Muscle of arm (tissue), 12 donors: ENCODE results near the gene USF1. TPM values are rescaled to one million over a fixed set of nuclear protein-coding genes. Genes with fewer than 3 reads are reported as not detected.
"Not testable (repeated sequence)": the region's sequence is repeated elsewhere in the genome, so short reads cannot be mapped to it uniquely, and the experiment has no call there.

ENCODE experiments used
- DNase-seq: peaks from one replicate; pipeline ENCODE4 v3.0.0-alpha.2; 2013
- polyA plus RNA-seq, 12 donors: library from polyadenylated mRNA; unstranded; fragments of 120-200 nt; gene quantifications; one replicate each; pipeline ENCODE4 v1.2.1, GENCODE V29; 2013; ENCODE audit not compliant: insufficient read length in 12 of 12

USF1 gene
- polyA plus RNA-seq, 12 donors, result 24.8 to 51.5 (median 33.4) TPM; not detected in 1

GRCh38 chr1:160993544-160994193 is 52.1 kb downstream of the USF1 start:
- peak; percentile 41 for DNase-seq

- not testable (repeated sequence) for DNase-seq
Measured at GRCh38 chr1:160992036-160992435, 53.7 kb downstream of the USF1 start.

Other genes starting within 250 kb of the USF1 start
- 1 to 10 TPM in 1 of 12 donors, under 1 TPM in 8, not detected in 3; 0.08 to 1.4 (median 0.30) TPM for gene LY9, start 249.8 kb downstream of the USF1 start, polyA plus RNA-seq
- 1 to 10 TPM in 3 of 12 donors, under 1 TPM in 6, not detected in 3; 0.09 to 5.6 (median 0.36) TPM for gene CD244, start 183.1 kb downstream of the USF1 start, polyA plus RNA-seq
- 10 to 100 TPM in 1 of 12 donors, 1 to 10 TPM in 1, under 1 TPM in 6, not detected in 4; 0.16 to 29.3 (median 0.35) TPM for gene ITLN1, start 160.8 kb downstream of the USF1 start, polyA plus RNA-seq
- gene ITLN2, start 91.2 kb downstream of the USF1 start, polyA plus RNA-seq, result under 1 TPM in 1 of 12 donors, not detected in 11; 0.36 TPM
- 10 to 100 TPM in 11 of 12 donors, not detected in 1; 11.5 to 40.4 (median 16.3) TPM for gene F11R, start 24.8 kb downstream of the USF1 start, polyA plus RNA-seq
- 10 to 100 TPM in 11 of 12 donors, not detected in 1; 18.6 to 33.2 (median 23.2) TPM for gene TSTD1, start 7.0 kb downstream of the USF1 start, polyA plus RNA-seq
- 10 to 100 TPM in 1 of 12 donors, 1 to 10 TPM in 10, not detected in 1; 1.8 to 12.9 (median 2.9) TPM for gene ARHGAP30, start 23.9 kb upstream of the USF1 start, polyA plus RNA-seq
- gene NECTIN4, start 43.6 kb upstream of the USF1 start, polyA plus RNA-seq, result 10 to 100 TPM in 2 of 12 donors, 1 to 10 TPM in 1, under 1 TPM in 5, not detected in 4; 0.04 to 28.3 (median 0.19) TPM
- 1 to 10 TPM in 4 of 12 donors, under 1 TPM in 5, not detected in 3; 0.32 to 1.7 (median 0.73) TPM for gene KLHDC9, start 52.4 kb upstream of the USF1 start, polyA plus RNA-seq
- 10 to 100 TPM in 11 of 12 donors, not detected in 1; 51.9 to 78.1 (median 63.6) TPM for gene PFDN2, start 72.1 kb upstream of the USF1 start, polyA plus RNA-seq
- 10 to 100 TPM in 11 of 12 donors, not detected in 1; 25.2 to 35.4 (median 30.8) TPM for gene NIT1, start 72.1 kb upstream of the USF1 start, polyA plus RNA-seq
- gene DEDD, start 86.7 kb upstream of the USF1 start, polyA plus RNA-seq, result 10 to 100 TPM in 11 of 12 donors, not detected in 1; 36.3 to 54.8 (median 45.0) TPM
- gene UFC1, start 108.0 kb upstream of the USF1 start, polyA plus RNA-seq, result 100 to 1,000 TPM in 8 of 12 donors, 10 to 100 TPM in 3, not detected in 1; 90.7 to 129 (median 108) TPM
- 10 to 100 TPM in 11 of 12 donors, not detected in 1; 20.4 to 33.1 (median 29.1) TPM for gene USP21, start 113.5 kb upstream of the USF1 start, polyA plus RNA-seq
- 10 to 100 TPM in 11 of 12 donors, not detected in 1; 14.1 to 38.7 (median 23.6) TPM for gene PPOX, start 120.4 kb upstream of the USF1 start, polyA plus RNA-seq
- 10 to 100 TPM in 11 of 12 donors, not detected in 1; 18.8 to 41.2 (median 24.5) TPM for gene B4GALT3, start 131.5 kb upstream of the USF1 start, polyA plus RNA-seq
- gene ADAMTS4, start 153.1 kb upstream of the USF1 start, polyA plus RNA-seq, result 10 to 100 TPM in 8 of 12 donors, 1 to 10 TPM in 3, not detected in 1; 7.2 to 14.7 (median 10.8) TPM
- gene NDUFS2, start 156.4 kb upstream of the USF1 start, polyA plus RNA-seq, result 100 to 1,000 TPM in 10 of 12 donors, 10 to 100 TPM in 1, not detected in 1; 92.6 to 165 (median 136) TPM
- 10 to 100 TPM in 10 of 12 donors, not detected in 2; 12.5 to 37.0 (median 18.9) TPM for gene FCER1G, start 169.3 kb upstream of the USF1 start, polyA plus RNA-seq
- 10 to 100 TPM in 1 of 12 donors, 1 to 10 TPM in 6, under 1 TPM in 2, not detected in 3; 0.57 to 57.1 (median 1.4) TPM for gene APOA2, start 177.7 kb upstream of the USF1 start, polyA plus RNA-seq
- gene TOMM40L, start 180.1 kb upstream of the USF1 start, polyA plus RNA-seq, result 10 to 100 TPM in 4 of 12 donors, 1 to 10 TPM in 7, not detected in 1; 7.2 to 40.3 (median 9.4) TPM
- gene NR1I3, start 192.2 kb upstream of the USF1 start, polyA plus RNA-seq, result 1 to 10 TPM in 5 of 12 donors, under 1 TPM in 5, not detected in 2; 0.40 to 2.1 (median 1.1) TPM
- 1 to 10 TPM in 1 of 12 donors, under 1 TPM in 8, not detected in 3; 0.14 to 1.0 (median 0.38) TPM for gene PCP4L1, start 212.8 kb upstream of the USF1 start, polyA plus RNA-seq